ENCODE results near the gene KCNN3.

DNA sequence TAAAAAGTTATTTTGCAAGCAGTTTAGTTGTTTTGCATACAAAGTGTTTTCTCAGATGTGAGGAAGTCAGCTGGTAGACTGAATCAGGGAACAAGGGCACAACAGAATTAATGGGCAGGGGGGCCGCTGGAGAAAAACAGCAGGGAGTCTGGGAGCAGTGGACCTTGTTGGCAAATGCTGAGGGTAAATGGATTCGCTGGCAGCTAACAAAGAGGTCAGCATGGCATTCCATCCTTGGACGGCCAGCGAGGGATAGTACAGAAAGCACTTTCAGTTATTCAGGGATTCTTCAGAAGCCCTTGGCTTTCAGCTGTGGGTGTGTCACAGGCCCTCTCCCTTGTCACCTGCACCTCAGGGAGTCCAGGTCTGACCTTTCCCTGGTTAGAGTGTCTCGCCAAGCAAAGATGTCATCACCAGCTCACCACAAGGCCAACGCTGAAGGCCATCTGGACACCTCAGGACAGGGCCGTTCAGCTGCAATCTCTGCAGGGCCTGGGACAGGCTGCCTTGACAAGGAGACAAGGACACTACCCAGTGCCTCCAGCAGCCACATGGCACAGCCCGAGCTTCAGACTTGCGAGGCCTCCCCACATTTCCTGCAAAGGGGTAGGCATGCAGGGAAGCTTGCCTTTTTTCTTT lies 90.4 kb downstream of the KCNN3 start:
- TF ChIP-seq EP300 (IDR thresholded peaks at IDR 0.05) (no peak), POLR2A (IDR thresholded peaks at IDR 0.05) (no peak)
- TF ChIP-seq, protein P1, sequence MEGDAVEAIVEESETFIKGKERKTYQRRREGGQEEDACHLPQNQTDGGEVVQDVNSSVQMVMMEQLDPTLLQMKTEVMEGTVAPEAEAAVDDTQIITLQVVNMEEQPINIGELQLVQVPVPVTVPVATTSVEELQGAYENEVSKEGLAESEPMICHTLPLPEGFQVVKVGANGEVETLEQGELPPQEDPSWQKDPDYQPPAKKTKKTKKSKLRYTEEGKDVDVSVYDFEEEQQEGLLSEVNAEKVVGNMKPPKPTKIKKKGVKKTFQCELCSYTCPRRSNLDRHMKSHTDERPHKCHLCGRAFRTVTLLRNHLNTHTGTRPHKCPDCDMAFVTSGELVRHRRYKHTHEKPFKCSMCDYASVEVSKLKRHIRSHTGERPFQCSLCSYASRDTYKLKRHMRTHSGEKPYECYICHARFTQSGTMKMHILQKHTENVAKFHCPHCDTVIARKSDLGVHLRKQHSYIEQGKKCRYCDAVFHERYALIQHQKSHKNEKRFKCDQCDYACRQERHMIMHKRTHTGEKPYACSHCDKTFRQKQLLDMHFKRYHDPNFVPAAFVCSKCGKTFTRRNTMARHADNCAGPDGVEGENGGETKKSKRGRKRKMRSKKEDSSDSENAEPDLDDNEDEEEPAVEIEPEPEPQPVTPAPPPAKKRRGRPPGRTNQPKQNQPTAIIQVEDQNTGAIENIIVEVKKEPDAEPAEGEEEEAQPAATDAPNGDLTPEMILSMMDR (IDR thresholded peaks at IDR 0.05): no peak
